GM12801 (cell line): ENCODE results near the gene ANKS1A.

Experiments used
- TF ChIP-seq, protein P1 (sequence below): IDR thresholded peaks from one replicate; pipeline ENCODE4 v1.5.1; 2011; ENCODE audit warnings: control low read depth; ENCODE audit not compliant: insufficient read length; ENCODE audit errors: extremely low read depth

Gene ANKS1A

GRCh38 chr6:35093118-35093445 is 204.0 kb downstream of the ANKS1A start:
- TF ChIP-seq, protein P1, sequence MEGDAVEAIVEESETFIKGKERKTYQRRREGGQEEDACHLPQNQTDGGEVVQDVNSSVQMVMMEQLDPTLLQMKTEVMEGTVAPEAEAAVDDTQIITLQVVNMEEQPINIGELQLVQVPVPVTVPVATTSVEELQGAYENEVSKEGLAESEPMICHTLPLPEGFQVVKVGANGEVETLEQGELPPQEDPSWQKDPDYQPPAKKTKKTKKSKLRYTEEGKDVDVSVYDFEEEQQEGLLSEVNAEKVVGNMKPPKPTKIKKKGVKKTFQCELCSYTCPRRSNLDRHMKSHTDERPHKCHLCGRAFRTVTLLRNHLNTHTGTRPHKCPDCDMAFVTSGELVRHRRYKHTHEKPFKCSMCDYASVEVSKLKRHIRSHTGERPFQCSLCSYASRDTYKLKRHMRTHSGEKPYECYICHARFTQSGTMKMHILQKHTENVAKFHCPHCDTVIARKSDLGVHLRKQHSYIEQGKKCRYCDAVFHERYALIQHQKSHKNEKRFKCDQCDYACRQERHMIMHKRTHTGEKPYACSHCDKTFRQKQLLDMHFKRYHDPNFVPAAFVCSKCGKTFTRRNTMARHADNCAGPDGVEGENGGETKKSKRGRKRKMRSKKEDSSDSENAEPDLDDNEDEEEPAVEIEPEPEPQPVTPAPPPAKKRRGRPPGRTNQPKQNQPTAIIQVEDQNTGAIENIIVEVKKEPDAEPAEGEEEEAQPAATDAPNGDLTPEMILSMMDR, result no peak

DNA sequence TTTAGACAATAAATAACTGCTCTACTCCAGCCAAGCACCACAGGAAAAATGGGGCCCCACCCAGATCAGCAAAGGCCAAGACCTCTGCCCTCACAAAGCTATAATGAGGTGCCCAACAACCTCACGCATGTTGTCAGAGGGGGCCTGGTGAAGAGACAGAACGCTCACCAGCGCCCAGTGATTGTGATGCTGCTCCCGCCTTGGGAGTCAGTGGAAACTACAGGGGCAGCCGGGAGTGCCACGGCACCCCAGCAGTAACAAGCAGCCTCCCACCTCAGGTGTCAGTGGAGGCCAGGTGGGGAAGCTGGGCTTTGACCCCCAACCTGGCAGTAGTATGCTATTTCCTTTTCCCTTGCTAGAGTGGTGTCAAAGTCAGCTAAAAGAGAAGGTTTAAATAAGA is 204.7 kb downstream of the ANKS1A start:
- TF ChIP-seq, protein P1, result no peak

DNA sequence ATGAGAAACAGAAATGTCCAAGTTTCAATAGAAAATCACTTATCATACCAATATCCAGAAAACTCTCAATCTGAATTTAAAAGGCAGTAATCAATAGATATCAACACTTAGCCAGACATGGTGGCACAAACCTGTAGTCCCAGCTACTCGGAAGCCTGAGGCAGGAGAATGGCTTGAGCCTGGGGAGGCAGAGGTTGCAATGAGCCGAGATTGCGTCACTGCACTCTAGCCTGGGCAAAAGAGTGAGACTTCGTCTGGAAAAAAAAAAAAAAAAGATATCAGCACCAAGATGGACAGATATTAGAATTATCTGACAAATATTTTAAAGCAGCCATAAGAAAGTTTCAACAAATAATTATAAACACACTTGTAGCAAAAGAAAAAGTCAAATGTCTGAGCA is 205.1 kb downstream of the ANKS1A start:
- TF ChIP-seq, protein P1, result no peak

GRCh38 chr6:35096129-35096862 is 207.2 kb downstream of the ANKS1A start:
- TF ChIP-seq, protein P1, result no peak

- TF ChIP-seq, protein P1, result no peak
Measured at GRCh38 chr6:35099116-35099515, 210.1 kb downstream of the ANKS1A start.

- TF ChIP-seq, protein P1, result no peak
Measured at GRCh38 chr6:35105078-35105477, 216.0 kb downstream of the ANKS1A start.

DNA sequence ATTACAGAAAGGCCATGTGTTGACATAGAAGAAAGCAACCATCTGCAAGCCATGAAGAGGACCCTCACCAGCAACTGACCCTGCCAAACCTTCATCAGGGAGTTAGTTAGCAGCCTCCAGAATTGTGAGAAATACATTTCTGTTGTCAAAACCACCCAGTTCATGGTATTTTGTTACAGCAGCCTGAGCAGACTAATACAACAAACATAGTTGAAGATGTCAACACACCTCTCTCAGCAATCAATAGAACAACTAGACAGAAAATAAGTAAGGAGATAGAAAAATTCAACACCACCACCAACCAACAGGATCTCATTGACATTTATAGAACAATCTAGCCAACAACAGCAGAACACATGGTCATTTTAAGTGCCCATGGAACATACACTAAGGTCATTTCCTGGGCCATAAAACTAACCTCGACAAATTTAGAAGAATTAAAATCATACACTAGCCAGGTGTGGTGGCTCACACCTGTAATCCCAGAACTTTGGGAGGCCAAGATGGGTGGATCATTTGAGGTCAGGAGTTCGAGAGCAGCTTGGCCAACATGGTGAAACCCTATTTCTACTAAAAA is 219.3 kb downstream of the ANKS1A start:
- TF ChIP-seq, protein P1, result no peak
